Medulla oblongata (tissue), 1 donor: ENCODE results near the gene FAM186B.
"Not testable (repeated sequence)": the region's sequence is repeated elsewhere in the genome, so short reads cannot be mapped to it uniquely, and the experiment has no call there.

Source experiments
- DNase-seq: peaks from one replicate; pipeline ENCODE4 v3.0.0-alpha.2; 2015; ENCODE audit errors: extremely low spot score

FAM186B gene

GRCh38 chr12:49605539-49605938 lies at the start of gene FAM186B:
Gene FAM186B (minus strand): TSS chr12:49605639. CDS start chr12:49605477, 162 bp downstream.
- DNase-seq, result not testable (repeated sequence)

- DNase-seq, result no peak
These were observed 49.3 kb upstream of the FAM186B start for GRCh38 chr12:49654715-49655114.

GRCh38 chr12:49652921-49653520 lies 47.6 kb upstream of the FAM186B start:
- no peak for DNase-seq

- no peak for DNase-seq
These were observed 46.4 kb upstream of the FAM186B start for GRCh38 chr12:49651855-49652254.

GRCh38 chr12:49649892-49650291 lies 44.5 kb upstream of the FAM186B start:
- DNase-seq, result no peak

GRCh38 chr12:49649445-49649844 lies 44.0 kb upstream of the FAM186B start:
- no peak for DNase-seq

- no peak for DNase-seq
These were observed 43.2 kb upstream of the FAM186B start for GRCh38 chr12:49648712-49649003.

GRCh38 chr12:49647827-49648711 lies 42.6 kb upstream of the FAM186B start:
- DNase-seq, result no peak

GRCh38 chr12:49646871-49647654 lies 41.6 kb upstream of the FAM186B start:
- DNase-seq, result no peak

- DNase-seq, result no peak
These were observed 40.9 kb upstream of the FAM186B start for GRCh38 chr12:49646331-49646830.

GRCh38 chr12:49645146-49646039 lies 40.0 kb upstream of the FAM186B start:
- no peak for DNase-seq

- DNase-seq, result peak; percentile 93
These were observed 39.2 kb upstream of the FAM186B start for GRCh38 chr12:49644620-49644994.

- no peak for DNase-seq
These were observed 38.7 kb upstream of the FAM186B start for GRCh38 chr12:49643961-49644619.

GRCh38 chr12:49643135-49643534 lies 37.7 kb upstream of the FAM186B start:
- DNase-seq, result no peak

- DNase-seq, result no peak
These were observed 36.9 kb upstream of the FAM186B start for GRCh38 chr12:49642370-49642802.

GRCh38 chr12:49641748-49642369 lies 36.4 kb upstream of the FAM186B start:
- DNase-seq, result no peak

GRCh38 chr12:49636979-49637755 lies 31.7 kb upstream of the FAM186B start:
- peak; percentile 84 for DNase-seq

- DNase-seq, result no peak
These were observed 31.1 kb upstream of the FAM186B start for GRCh38 chr12:49636574-49636973.

- no peak for DNase-seq
These were observed 30.2 kb upstream of the FAM186B start for GRCh38 chr12:49635656-49636055.

- DNase-seq, result no peak
These were observed 29.6 kb upstream of the FAM186B start for GRCh38 chr12:49635036-49635435.
